ENCODE measurements around the gene FAM216B.

Gene FAM216B

DNA sequence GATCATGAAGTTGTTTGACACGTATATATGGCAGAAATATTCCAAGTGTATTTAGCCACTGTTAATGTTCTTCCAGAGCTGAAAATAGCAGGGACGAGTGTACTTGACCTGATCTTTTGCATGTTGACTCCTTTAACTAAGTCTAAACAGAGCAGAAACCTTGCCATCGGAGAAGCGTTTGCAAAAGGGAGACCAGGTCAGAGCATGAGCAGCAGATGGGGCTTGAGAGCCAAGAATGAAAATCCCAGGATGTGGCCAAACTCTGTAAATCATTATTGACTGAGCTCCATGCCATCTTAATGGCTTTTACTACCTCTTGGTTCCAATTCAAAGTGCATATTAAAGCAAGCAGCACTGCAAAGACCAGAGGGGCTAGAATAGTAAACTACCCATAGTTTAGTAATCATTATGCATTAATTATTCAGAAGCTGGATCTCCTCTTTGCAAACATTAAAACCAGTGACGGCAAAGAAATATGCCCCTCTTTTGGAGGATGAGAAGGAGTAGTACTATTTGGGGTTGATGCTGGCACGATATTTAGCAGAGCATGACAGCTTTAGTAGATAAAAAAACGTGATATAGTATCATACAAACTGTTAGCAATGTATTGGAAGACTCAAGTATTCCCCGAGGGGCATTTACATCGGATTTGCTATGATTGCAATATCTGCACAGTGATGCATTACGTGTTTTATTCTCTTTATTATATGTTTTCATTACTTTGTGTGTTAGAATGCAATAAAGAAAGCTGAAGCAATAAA lies 55.7 kb downstream of the FAM216B start:
- DNase-seq, result no peak
